ENCODE results near the gene MED14. TPM values are rescaled to one million over a fixed set of nuclear protein-coding genes. Genes with fewer than 3 reads are reported as not detected.
"Not testable (repeated sequence)": the region's sequence is repeated elsewhere in the genome, so short reads cannot be mapped to it uniquely, and the experiment has no call there.

MED14 gene
- total RNA-seq, result 10 to 100 TPM; 21.6 to 37.6 (median 28.9) TPM

- Histone ChIP-seq H3K9me3 (no peaks in the 10 kb centered on the region), H3K27ac (peak within 1 kb of the TSS; percentile 94 to 97 (median 96)), H3K27me3 (peaks cover 0 to 4% (median 0%) of the 10 kb centered on the region in 4 donors), H3K4me1 (peaks cover 0 to 35% (median 3%) of the 10 kb centered on the region in 3 donors), H3K36me3 (no peaks in the 10 kb centered on the region), H3K4me3 (peak within 1 kb of the TSS; percentile 74 to 89 (median 80))
- TF ChIP-seq, protein P1, sequence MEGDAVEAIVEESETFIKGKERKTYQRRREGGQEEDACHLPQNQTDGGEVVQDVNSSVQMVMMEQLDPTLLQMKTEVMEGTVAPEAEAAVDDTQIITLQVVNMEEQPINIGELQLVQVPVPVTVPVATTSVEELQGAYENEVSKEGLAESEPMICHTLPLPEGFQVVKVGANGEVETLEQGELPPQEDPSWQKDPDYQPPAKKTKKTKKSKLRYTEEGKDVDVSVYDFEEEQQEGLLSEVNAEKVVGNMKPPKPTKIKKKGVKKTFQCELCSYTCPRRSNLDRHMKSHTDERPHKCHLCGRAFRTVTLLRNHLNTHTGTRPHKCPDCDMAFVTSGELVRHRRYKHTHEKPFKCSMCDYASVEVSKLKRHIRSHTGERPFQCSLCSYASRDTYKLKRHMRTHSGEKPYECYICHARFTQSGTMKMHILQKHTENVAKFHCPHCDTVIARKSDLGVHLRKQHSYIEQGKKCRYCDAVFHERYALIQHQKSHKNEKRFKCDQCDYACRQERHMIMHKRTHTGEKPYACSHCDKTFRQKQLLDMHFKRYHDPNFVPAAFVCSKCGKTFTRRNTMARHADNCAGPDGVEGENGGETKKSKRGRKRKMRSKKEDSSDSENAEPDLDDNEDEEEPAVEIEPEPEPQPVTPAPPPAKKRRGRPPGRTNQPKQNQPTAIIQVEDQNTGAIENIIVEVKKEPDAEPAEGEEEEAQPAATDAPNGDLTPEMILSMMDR (IDR thresholded peaks at IDR 0.05), result peak in 5 of 6 experiments; percentile 46 to 63 (median 54)
- peak in 2 of 4 donors; percentile 40 to 77 for TF ChIP-seq POLR2A (IDR thresholded peaks at IDR 0.05)
- 7 to 10% methylated on average over 2 to 18 of the region's 88 CpGs for WGBS, 2 donors
- DNase-seq, result peak; percentile 76
- intact Hi-C loops (cut with DNase I), result no loop called here
Measured at GRCh38 chrX:40735325-40736169, at the start of gene MED14. TSS of gene MED14 (minus strand) at chrX:40735542. CDS start at chrX:40735412, 130 bp downstream.

- TF ChIP-seq, protein P1 (IDR thresholded peaks at IDR 0.05), result no peak
- TF ChIP-seq POLR2A (IDR thresholded peaks at IDR 0.05), result no peak
- H3K27me3 ChIP-seq, result no peaks in the 10 kb centered on the region
- no peak overlapping the region for H3K4me3 ChIP-seq
- DNase-seq, result no peak
- no peaks in the 10 kb centered on the region for H3K9me3 ChIP-seq
- intact Hi-C loops (cut with DNase I), result no loop called here
- H3K27ac ChIP-seq, result no peak overlapping the region
- 63 to 64% methylated on average over 4 of the region's 4 CpGs for WGBS, 2 donors
- no peaks in the 10 kb centered on the region for H3K36me3 ChIP-seq
- no peaks in the 10 kb centered on the region for H3K4me1 ChIP-seq
Measured at GRCh38 chrX:40784516-40785151, 49.3 kb upstream of the MED14 start.

GRCh38 chrX:40782644-40783259 is 47.4 kb upstream of the MED14 start:
- H3K9me3 ChIP-seq; DNase-seq; H3K4me3 ChIP-seq; H3K27ac ChIP-seq; intact Hi-C loops (cut with DNase I); H3K4me1 ChIP-seq; H3K36me3 ChIP-seq; H3K27me3 ChIP-seq: not testable (repeated sequence)
- WGBS, 2 donors, result 57 to 58% methylated on average over 5 to 11 of the region's 11 CpGs

DNA sequence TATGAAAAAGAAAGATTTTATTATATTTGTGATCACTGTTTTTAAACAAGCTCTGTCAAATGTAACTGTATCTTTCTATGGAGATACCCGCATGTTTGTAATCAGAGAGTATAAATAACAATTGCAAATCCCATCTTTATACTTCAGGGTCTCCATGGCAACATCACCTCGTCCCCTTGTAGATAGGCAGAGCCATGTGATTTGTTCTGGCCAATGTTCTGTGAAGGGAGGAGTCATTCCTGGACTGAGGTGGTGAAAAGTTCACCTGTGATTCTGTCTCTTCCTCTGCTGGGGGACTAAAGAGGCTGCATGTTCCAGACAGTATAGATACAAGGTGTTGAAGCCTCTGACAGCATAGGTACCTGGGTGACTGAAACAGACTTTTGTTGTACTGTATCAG is 45.6 kb upstream of the MED14 start:
- no peak for DNase-seq
- no peaks in the 10 kb centered on the region for H3K9me3 ChIP-seq
- H3K27ac ChIP-seq, result no peak overlapping the region
- peaks cover 0 to 8% (median 0%) of the 10 kb centered on the region in 3 donors for H3K4me1 ChIP-seq
- 67% methylated on average over 2 of the region's 2 CpGs; no CpG with 5 or more reads in 1 of the 2 donors for WGBS, 2 donors
- H3K36me3 ChIP-seq, result no peaks in the 10 kb centered on the region
- H3K4me3 ChIP-seq, result no peak overlapping the region
- intact Hi-C loops (cut with DNase I), result no loop called here
- TF ChIP-seq, protein P1 (IDR thresholded peaks at IDR 0.05), result no peak
- TF ChIP-seq POLR2A (IDR thresholded peaks at IDR 0.05), result no peak
- peaks cover 0 to 2% (median 0%) of the 10 kb centered on the region in 4 donors for H3K27me3 ChIP-seq

- peaks cover 0 to 2% (median 0%) of the 10 kb centered on the region in 4 donors for H3K27me3 ChIP-seq
Measured at GRCh38 chrX:40780082-40780481, 44.7 kb upstream of the MED14 start.

More at GRCh38 chrX:40780082-40780481, 44.7 kb upstream of the MED14 start:
- H3K36me3 ChIP-seq, result no peaks in the 10 kb centered on the region
- H3K4me3 ChIP-seq, result no peak overlapping the region
- H3K4me1 ChIP-seq, result peaks cover 0 to 8% (median 0%) of the 10 kb centered on the region in 3 donors
- no peaks in the 10 kb centered on the region for H3K9me3 ChIP-seq
- no peak for DNase-seq
- H3K27ac ChIP-seq, result no peak overlapping the region
- no peak for TF ChIP-seq POLR2A (IDR thresholded peaks at IDR 0.05)
- TF ChIP-seq, protein P1 (IDR thresholded peaks at IDR 0.05), result no peak
- intact Hi-C loops (cut with DNase I), result no loop called here
- WGBS, 2 donors, result 87% methylated on average over 3 of the region's 6 CpGs; no CpG with 5 or more reads in 1 of the 2 donors

Data from esophagus squamous epithelium (tissue), 5 donors.